Astrocyte (in vitro differentiated cells and primary cell): ENCODE results near the gene TLE7. TPM values are rescaled to one million over a fixed set of nuclear protein-coding genes. Genes with fewer than 3 reads are reported as not detected.

Experiments
- DNase-seq: peaks from one replicate; pipeline ENCODE4 v3.0.0-alpha.2; 2010; ENCODE audit warnings: low read depth
- FAIRE-seq: peaks from 2 replicates; lab custom pipeline; 2011; peaks lifted over from hg19 to GRCh38; lab: Jason Lieb, UNC
- H2AFZ ChIP-seq: 2 replicates; pipeline ENCODE4 v1.6.0; 2012; ENCODE audit warnings: low read depth, low read length, inconsistent platforms
- H3K27ac ChIP-seq: 2 replicates; pipeline ENCODE4 v1.5.1; 2011; ENCODE audit warnings: low read depth, low read length, inconsistent platforms
- H3K27me3 ChIP-seq: 2 replicates; pipeline ENCODE4 v1.6.0; 2011; ENCODE audit warnings: low read length, inconsistent platforms; ENCODE audit not compliant: insufficient read depth
- H3K36me3 ChIP-seq: 2 replicates; pipeline ENCODE4 v1.5.1; 2011; ENCODE audit warnings: low read length, inconsistent platforms; ENCODE audit not compliant: insufficient read depth
- H3K4me1 ChIP-seq: 2 replicates; pipeline ENCODE4 v1.5.1; 2011; ENCODE audit warnings: low read length, inconsistent platforms; ENCODE audit not compliant: insufficient read depth
- H3K4me2 ChIP-seq: 2 replicates; pipeline ENCODE4 v1.6.0; 2012; ENCODE audit warnings: low read length, inconsistent platforms
- H3K4me3 ChIP-seq: 2 replicates; pipeline ENCODE4 v1.5.1; 2011; ENCODE audit warnings: low read depth, mild to moderate bottlenecking, low read length, inconsistent platforms; ENCODE audit not compliant: insufficient read depth
- H3K79me2 ChIP-seq: 2 replicates; pipeline ENCODE4 v1.6.0; 2012; ENCODE audit warnings: mild to moderate bottlenecking, low read length, inconsistent platforms; ENCODE audit not compliant: insufficient read depth
- H3K9ac ChIP-seq: 2 replicates; pipeline ENCODE4 v1.6.0; 2012; ENCODE audit warnings: mild to moderate bottlenecking, low read length, inconsistent platforms
- H3K9me3 ChIP-seq: 2 replicates; pipeline ENCODE4 v1.5.1; 2012; ENCODE audit warnings: low read depth, mild to moderate bottlenecking, low read length, inconsistent platforms; ENCODE audit not compliant: insufficient read depth
- H4K20me1 ChIP-seq: 2 replicates; pipeline ENCODE4 v1.6.0; 2012; ENCODE audit warnings: low read length, inconsistent platforms; ENCODE audit not compliant: insufficient read depth
- H3K27ac Mint-ChIP-seq: one replicate; pipeline ENCODE4 v1.8.0; 2021; ENCODE audit warnings: mild to moderate bottlenecking, mixed read lengths; ENCODE audit not compliant: unreplicated experiment
- H3K27me3 Mint-ChIP-seq: one replicate; pipeline ENCODE4 v1.8.0; 2021; ENCODE audit warnings: low read depth, mixed read lengths; ENCODE audit not compliant: unreplicated experiment
- H3K36me3 Mint-ChIP-seq: one replicate; pipeline ENCODE4 v1.8.0; 2021; ENCODE audit warnings: low read depth, mixed read lengths; ENCODE audit not compliant: unreplicated experiment
- H3K4me1 Mint-ChIP-seq: one replicate; pipeline ENCODE4 v1.8.0; 2021; ENCODE audit warnings: low read depth, mixed read lengths; ENCODE audit not compliant: unreplicated experiment
- H3K4me3 Mint-ChIP-seq: one replicate; pipeline ENCODE4 v1.8.0; 2021; ENCODE audit warnings: mild to moderate bottlenecking, moderate library complexity, mixed read lengths; ENCODE audit not compliant: unreplicated experiment
- H3K9me3 Mint-ChIP-seq: one replicate; pipeline ENCODE4 v1.8.0; 2021; ENCODE audit warnings: mild to moderate bottlenecking, mixed read lengths; ENCODE audit not compliant: unreplicated experiment
- EZH2 ChIP-seq: IDR thresholded peaks from 2 replicates; pipeline ENCODE4 v1.6.1; 2012; ENCODE audit warnings: mild to moderate bottlenecking, low read length, inconsistent platforms; ENCODE audit not compliant: insufficient read depth
- total RNA-seq: library from RNA; stranded (reverse); gene quantifications from 2 replicates; pipeline ENCODE4 v1.2.1, GENCODE V29; 2021
- TF ChIP-seq, protein P1 (sequence below): IDR thresholded peaks from 2 replicates; pipeline ENCODE4 v1.5.1; 2011; ENCODE audit warnings: low read depth, mild to moderate bottlenecking, inconsistent platforms, low read length, moderate library complexity; ENCODE audit not compliant: insufficient read depth

The TLE7 gene
- total RNA-seq, 1 donor from 2014 or later = not detected

GRCh38 chr16:71431991-71432390, 9.9 kb downstream of the TLE7 start:
- Histone ChIP-seq H3K36me3 (no peaks in the 10 kb centered on the region), H3K9ac (no peak overlapping the region), H2AFZ (no peak overlapping the region), H3K9me3 (no peaks in the 10 kb centered on the region), H3K27me3 (no peaks in the 10 kb centered on the region), H3K27ac (no peak overlapping the region), H4K20me1 (no peaks in the 10 kb centered on the region), H3K79me2 (no peaks in the 10 kb centered on the region), H3K4me2 (no peak overlapping the region), H3K4me1 (no peaks in the 10 kb centered on the region), H3K4me3 (no peak overlapping the region)
- H3K27me3 Mint-ChIP-seq = peaks cover 40% of the 10 kb centered on the region
- H3K27ac Mint-ChIP-seq = no peak overlapping the region
- FAIRE-seq (no peak), DNase-seq (no peak)
- H3K4me3 Mint-ChIP-seq = no peak overlapping the region
- no peaks in the 10 kb centered on the region for H3K36me3 Mint-ChIP-seq
- peaks cover 3% of the 10 kb centered on the region for H3K9me3 Mint-ChIP-seq
- H3K4me1 Mint-ChIP-seq = no peaks in the 10 kb centered on the region
- TF ChIP-seq, protein P1, sequence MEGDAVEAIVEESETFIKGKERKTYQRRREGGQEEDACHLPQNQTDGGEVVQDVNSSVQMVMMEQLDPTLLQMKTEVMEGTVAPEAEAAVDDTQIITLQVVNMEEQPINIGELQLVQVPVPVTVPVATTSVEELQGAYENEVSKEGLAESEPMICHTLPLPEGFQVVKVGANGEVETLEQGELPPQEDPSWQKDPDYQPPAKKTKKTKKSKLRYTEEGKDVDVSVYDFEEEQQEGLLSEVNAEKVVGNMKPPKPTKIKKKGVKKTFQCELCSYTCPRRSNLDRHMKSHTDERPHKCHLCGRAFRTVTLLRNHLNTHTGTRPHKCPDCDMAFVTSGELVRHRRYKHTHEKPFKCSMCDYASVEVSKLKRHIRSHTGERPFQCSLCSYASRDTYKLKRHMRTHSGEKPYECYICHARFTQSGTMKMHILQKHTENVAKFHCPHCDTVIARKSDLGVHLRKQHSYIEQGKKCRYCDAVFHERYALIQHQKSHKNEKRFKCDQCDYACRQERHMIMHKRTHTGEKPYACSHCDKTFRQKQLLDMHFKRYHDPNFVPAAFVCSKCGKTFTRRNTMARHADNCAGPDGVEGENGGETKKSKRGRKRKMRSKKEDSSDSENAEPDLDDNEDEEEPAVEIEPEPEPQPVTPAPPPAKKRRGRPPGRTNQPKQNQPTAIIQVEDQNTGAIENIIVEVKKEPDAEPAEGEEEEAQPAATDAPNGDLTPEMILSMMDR = no peak
- no peak for TF ChIP-seq EZH2

GRCh38 chr16:71431176-71431575, 10.7 kb downstream of the TLE7 start:
- Histone ChIP-seq H3K4me2 (no peak overlapping the region), H4K20me1 (no peaks in the 10 kb centered on the region), H3K4me1 (no peaks in the 10 kb centered on the region), H3K4me3 (no peak overlapping the region), H3K9me3 (no peaks in the 10 kb centered on the region), H3K9ac (no peak overlapping the region), H3K27me3 (no peaks in the 10 kb centered on the region), H3K79me2 (no peaks in the 10 kb centered on the region), H2AFZ (no peak overlapping the region), H3K36me3 (no peaks in the 10 kb centered on the region), H3K27ac (no peak overlapping the region)
- DNase-seq = no peak
- Mint-ChIP-seq H3K4me1 (no peaks in the 10 kb centered on the region), H3K36me3 (no peaks in the 10 kb centered on the region), H3K27me3 (peaks cover 34% of the 10 kb centered on the region), H3K27ac (no peak overlapping the region), H3K4me3 (no peak overlapping the region), H3K9me3 (peaks cover 3% of the 10 kb centered on the region)
- TF ChIP-seq, protein P1 = no peak
- TF ChIP-seq EZH2 = no peak
- no peak for FAIRE-seq

DNA sequence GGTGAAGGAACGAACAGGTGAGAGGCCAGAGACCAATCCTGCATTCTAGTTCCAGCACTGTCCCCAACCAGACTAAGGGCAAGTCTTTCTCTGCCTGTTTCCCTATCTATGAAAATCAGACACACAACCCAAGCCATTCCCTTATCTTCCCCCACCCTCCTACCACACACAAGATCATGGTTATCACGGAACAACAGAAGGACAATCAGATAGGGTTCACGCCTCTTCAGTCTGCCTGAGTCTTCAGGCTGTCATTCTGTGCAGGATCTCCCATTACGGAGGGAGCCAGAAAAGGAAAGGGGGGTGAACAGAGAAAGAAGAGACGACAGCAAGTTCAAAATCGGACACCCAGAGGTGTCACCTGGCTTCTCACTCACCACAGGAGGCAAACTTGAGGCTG, 11.1 kb downstream of the TLE7 start:
- Mint-ChIP-seq H3K9me3 (peaks cover 3% of the 10 kb centered on the region), H3K27ac (no peak overlapping the region), H3K4me3 (no peak overlapping the region), H3K27me3 (peaks cover 32% of the 10 kb centered on the region), H3K4me1 (no peaks in the 10 kb centered on the region), H3K36me3 (no peaks in the 10 kb centered on the region)
- Histone ChIP-seq H3K36me3 (no peaks in the 10 kb centered on the region), H3K4me3 (no peak overlapping the region), H3K9me3 (no peaks in the 10 kb centered on the region), H4K20me1 (no peaks in the 10 kb centered on the region), H3K9ac (no peak overlapping the region), H3K4me1 (no peaks in the 10 kb centered on the region), H3K4me2 (no peak overlapping the region), H3K27ac (no peak overlapping the region), H3K27me3 (no peaks in the 10 kb centered on the region), H3K79me2 (no peaks in the 10 kb centered on the region), H2AFZ (no peak overlapping the region)
- no peak for DNase-seq
- no peak for TF ChIP-seq EZH2
- TF ChIP-seq, protein P1 = no peak
- no peak for FAIRE-seq
